ENCODE measurements around the gene TPO. TPM values are rescaled to one million over a fixed set of nuclear protein-coding genes. Genes with fewer than 3 reads are reported as not detected.

Gene TPO
- total RNA-seq, 1 experiment from 2014 or later: not detected

DNA sequence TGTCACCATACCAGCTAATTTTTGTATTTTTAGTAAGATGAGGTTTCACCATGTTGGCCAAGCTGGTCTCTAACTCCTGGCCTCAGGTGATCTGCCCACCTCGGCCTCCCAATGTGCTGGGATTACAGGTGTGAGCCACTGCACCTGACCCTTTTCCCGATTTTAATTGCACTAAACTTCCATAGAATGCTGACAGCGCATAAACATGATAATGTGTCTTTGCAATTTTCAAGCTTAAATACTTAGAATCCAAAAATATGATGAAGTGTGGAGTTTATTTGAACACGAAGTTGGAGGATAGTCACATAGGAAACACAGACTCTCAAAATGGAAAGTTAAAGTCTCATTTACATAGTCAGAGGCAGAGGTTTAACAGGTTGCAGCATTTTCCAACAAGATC lies 138.6 kb downstream of the TPO start:
- H3K9me3 Mint-ChIP-seq (ENCODE audit: low read depth, unreplicated experiment): peaks cover 10% of the 10 kb centered on the region
- intact Hi-C loops (cut with micrococcal nuclease; ENCODE audit: unreplicated experiment): no loop called here
- BruUV-seq (replicated peaks): no TSS peak

DNA sequence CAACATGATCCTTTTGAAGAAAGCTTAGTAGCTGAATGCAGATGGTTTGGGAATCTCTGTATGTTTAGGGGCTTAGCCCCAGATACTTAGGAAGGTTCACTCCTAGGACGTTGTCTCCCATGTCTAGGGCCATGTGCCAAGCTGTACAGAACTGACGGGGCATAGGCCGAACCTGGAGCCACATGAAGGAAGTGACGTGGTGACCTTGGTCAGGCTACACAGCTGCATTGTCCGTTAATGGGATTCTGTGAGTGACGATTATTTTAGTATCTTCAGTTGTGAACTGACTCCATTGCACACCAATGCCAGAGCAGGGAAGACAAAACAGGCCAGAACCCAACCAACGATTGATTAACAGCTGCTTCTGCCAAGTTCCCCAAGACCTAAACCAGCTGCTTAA lies 139.3 kb downstream of the TPO start:
- Mint-ChIP-seq H3K27ac (ENCODE audit: unreplicated experiment) (no peak overlapping the region), H3K9me3 (ENCODE audit: low read depth, unreplicated experiment) (peaks cover 10% of the 10 kb centered on the region), H3K27me3 (ENCODE audit: unreplicated experiment) (no peaks in the 10 kb centered on the region), H3K4me3 (ENCODE audit: low read depth, unreplicated experiment) (no peak overlapping the region), H3K36me3 (ENCODE audit: insufficient read depth, unreplicated experiment) (no peaks in the 10 kb centered on the region), H3K4me1 (ENCODE audit: low read depth, unreplicated experiment) (no peaks in the 10 kb centered on the region)
- DNase-seq: no peak
- intact Hi-C loops (cut with micrococcal nuclease; ENCODE audit: unreplicated experiment): no loop called here
- BruUV-seq (replicated peaks): no TSS peak
- CTCF ChIA-PET: no interaction called here
- TF ChIP-seq, protein P1, sequence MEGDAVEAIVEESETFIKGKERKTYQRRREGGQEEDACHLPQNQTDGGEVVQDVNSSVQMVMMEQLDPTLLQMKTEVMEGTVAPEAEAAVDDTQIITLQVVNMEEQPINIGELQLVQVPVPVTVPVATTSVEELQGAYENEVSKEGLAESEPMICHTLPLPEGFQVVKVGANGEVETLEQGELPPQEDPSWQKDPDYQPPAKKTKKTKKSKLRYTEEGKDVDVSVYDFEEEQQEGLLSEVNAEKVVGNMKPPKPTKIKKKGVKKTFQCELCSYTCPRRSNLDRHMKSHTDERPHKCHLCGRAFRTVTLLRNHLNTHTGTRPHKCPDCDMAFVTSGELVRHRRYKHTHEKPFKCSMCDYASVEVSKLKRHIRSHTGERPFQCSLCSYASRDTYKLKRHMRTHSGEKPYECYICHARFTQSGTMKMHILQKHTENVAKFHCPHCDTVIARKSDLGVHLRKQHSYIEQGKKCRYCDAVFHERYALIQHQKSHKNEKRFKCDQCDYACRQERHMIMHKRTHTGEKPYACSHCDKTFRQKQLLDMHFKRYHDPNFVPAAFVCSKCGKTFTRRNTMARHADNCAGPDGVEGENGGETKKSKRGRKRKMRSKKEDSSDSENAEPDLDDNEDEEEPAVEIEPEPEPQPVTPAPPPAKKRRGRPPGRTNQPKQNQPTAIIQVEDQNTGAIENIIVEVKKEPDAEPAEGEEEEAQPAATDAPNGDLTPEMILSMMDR (IDR thresholded peaks at IDR 0.05; ENCODE audit: unreplicated experiment): no peak

More for the DNA sequence above, 138.6 kb downstream of the TPO start:
- DNase-seq: no peak
- Mint-ChIP-seq H3K27ac (ENCODE audit: unreplicated experiment) (no peak overlapping the region), H3K4me3 (ENCODE audit: low read depth, unreplicated experiment) (no peak overlapping the region), H3K4me1 (ENCODE audit: low read depth, unreplicated experiment) (no peaks in the 10 kb centered on the region), H3K36me3 (ENCODE audit: insufficient read depth, unreplicated experiment) (no peaks in the 10 kb centered on the region), H3K27me3 (ENCODE audit: unreplicated experiment) (no peaks in the 10 kb centered on the region)
- CTCF ChIA-PET: no interaction called here
- TF ChIP-seq, protein P1 (IDR thresholded peaks at IDR 0.05; ENCODE audit: unreplicated experiment): no peak

DNA sequence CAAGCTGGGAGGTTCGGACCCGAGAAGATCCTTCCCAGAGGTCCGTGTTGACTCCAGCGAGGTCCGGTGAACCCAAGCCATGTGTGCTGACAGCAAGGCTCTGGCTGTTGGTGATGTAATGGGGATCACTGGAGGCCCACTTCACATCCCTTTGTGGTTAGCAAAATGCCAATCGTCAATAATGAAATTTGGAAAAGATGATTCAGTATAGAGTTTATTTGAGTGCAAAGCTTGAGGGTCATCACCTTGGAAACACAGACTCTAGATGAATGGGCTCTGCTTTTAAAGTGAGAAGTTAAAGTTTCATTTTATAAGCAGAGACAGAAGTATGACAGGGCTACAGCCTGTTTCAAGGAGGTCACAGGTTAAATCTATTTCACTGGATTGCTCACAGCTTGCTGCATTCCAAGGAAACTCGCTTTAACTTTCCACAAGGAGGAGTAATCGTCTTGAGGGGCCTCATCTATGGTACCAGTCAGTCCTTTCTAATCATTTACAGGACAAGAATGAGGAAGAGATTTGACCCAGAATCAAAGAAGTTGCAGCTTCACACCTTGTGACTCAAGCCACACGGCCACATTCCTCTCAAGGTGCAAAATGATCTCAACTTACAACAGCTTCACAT lies 140.5 kb downstream of the TPO start:
- DNase-seq: peak; percentile 49

DNA sequence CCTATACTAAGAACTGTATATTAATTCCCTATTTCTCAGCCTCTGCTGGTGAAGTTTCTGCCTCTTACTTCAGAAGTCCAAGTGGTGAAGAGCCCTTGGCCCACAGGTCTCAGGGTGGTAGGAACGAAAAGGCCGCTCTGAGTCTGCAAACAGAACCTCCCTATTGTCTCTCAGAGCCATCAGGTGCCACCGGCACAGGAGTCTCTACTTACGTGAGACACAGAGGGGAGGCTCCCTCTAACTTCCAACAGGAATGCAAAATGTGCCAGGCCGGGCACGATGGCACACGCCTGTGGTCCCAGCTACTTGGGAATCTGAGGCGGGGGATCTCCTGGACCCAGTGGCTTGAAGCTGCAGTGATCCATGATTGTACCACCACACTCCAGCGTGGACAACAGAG lies 143.0 kb downstream of the TPO start:
- BruUV-seq (replicated peaks): no TSS peak
- intact Hi-C loops (cut with micrococcal nuclease; ENCODE audit: unreplicated experiment): no loop called here
- H3K4me1 Mint-ChIP-seq (ENCODE audit: low read depth, unreplicated experiment): no peaks in the 10 kb centered on the region
- CTCF ChIA-PET: no interaction called here
- H3K9me3 Mint-ChIP-seq (ENCODE audit: low read depth, unreplicated experiment): peaks cover 10% of the 10 kb centered on the region
- no peaks in the 10 kb centered on the region for H3K27me3 Mint-ChIP-seq (ENCODE audit: unreplicated experiment)
- DNase-seq: no peak
- TF ChIP-seq, protein P1 (IDR thresholded peaks at IDR 0.05; ENCODE audit: unreplicated experiment): no peak
- H3K36me3 Mint-ChIP-seq (ENCODE audit: insufficient read depth, unreplicated experiment): no peaks in the 10 kb centered on the region
- no peak overlapping the region for H3K4me3 Mint-ChIP-seq (ENCODE audit: low read depth, unreplicated experiment)
- H3K27ac Mint-ChIP-seq (ENCODE audit: unreplicated experiment): no peak overlapping the region

More for the DNA sequence above, 140.5 kb downstream of the TPO start:
- Mint-ChIP-seq H3K9me3 (ENCODE audit: low read depth, unreplicated experiment) (peaks cover 10% of the 10 kb centered on the region), H3K27me3 (ENCODE audit: unreplicated experiment) (no peaks in the 10 kb centered on the region), H3K27ac (ENCODE audit: unreplicated experiment) (peak overlapping the region; percentile 68), H3K4me1 (ENCODE audit: low read depth, unreplicated experiment) (no peaks in the 10 kb centered on the region), H3K4me3 (ENCODE audit: low read depth, unreplicated experiment) (no peak overlapping the region), H3K36me3 (ENCODE audit: insufficient read depth, unreplicated experiment) (no peaks in the 10 kb centered on the region)
- TF ChIP-seq, protein P1 (IDR thresholded peaks at IDR 0.05; ENCODE audit: unreplicated experiment): no peak
- BruUV-seq (replicated peaks): no TSS peak
- CTCF ChIA-PET: interaction anchor here (0.7 to 1.6 kb wide), 4 partner anchors 31 to 216 kb away, joined by 3 to 8 read pairs (median 4); no protein-coding TSS in a partner anchor
- intact Hi-C loops (cut with micrococcal nuclease; ENCODE audit: unreplicated experiment): loop anchor here (1.0 kb wide), 1 partner anchor 32 kb away; no protein-coding TSS in a partner anchor

All from Calu3 (cell line).